Stimulated activated CD8-positive, alpha-beta memory T cell treated with anti-CD3 and anti-CD28 coated beads, Interleukin-7, amount 100 ng/mL, for 24 hours (primary cell): ENCODE data around the gene TEX261.
"Not testable (repeated sequence)": the region's sequence is repeated elsewhere in the genome, so short reads cannot be mapped to it uniquely, and the experiment has no call there.

Source experiments
- DNase-seq: peaks from one replicate; pipeline ENCODE4 v3.0.0-alpha.2; 2020; ENCODE audit warnings: low read depth

TEX261 gene

DNA sequence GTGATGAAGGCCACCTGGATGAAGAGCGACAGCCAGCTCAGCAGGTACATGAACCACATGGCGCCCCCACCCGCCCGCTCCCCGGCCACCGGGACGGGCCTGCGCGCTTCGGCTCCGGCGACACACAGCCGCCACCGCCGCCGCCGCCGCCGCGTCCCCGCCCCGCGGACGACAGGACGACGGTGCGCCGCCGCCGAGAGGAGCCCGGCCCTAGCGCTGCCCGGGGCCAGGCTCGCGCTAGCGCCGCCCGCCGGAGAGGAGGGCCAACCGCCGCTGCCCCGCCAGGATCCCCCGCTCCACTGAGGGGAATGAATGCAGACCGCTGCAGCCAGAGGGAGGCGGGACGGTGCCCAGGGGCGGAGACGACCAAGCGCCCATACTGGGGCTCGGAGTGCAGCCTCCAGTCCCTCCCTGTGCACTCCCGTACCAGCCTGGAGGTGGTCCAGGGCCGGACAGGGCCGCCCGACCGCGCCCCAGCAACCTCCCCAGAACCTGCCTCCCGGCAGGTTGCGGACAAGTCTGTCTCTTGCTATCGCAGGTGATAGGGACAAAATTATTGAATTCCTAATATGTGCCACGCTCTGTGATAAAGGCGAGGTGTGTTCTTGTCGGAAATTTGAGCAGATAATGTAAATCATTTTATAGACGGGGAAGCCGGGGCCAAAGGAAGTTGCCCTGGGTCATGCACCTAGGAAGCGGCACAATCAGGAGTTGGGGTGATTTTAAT, at the start of gene TEX261:
Gene TEX261 (minus strand): TSS at position 175 of the 727 bp plus-strand sequence. CDS start 116 bp downstream, at position 59.
- DNase-seq, result peak; percentile 77

- no peak for DNase-seq
These were observed 49.1 kb upstream of the TEX261 start for GRCh38 chr2:71043531-71044407.

DNA sequence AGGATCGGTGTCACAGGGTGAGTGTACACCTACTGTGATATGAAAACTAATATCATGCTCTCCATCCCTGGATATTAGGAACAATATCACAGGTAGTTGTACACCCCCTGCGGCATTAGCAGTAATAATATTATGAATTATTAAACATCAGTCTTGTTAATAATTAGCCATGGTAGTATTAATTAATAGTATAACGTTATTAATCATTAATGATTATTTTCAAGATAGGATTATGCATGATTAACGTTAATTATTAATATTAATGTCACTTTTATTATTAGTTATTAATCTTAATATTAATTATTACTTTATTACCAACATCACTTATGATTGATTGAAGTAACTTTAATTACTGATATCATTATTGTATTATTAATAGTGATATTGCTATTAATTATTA, 47.6 kb upstream of the TEX261 start:
- no peak for DNase-seq

GRCh38 chr2:71036296-71036695, 41.6 kb upstream of the TEX261 start:
- DNase-seq, result not testable (repeated sequence)

GRCh38 chr2:71023553-71024243, 29.0 kb upstream of the TEX261 start:
- peak; percentile 35 for DNase-seq

- not testable (repeated sequence) for DNase-seq
These were observed 26.7 kb upstream of the TEX261 start for GRCh38 chr2:71021394-71021793.

DNA sequence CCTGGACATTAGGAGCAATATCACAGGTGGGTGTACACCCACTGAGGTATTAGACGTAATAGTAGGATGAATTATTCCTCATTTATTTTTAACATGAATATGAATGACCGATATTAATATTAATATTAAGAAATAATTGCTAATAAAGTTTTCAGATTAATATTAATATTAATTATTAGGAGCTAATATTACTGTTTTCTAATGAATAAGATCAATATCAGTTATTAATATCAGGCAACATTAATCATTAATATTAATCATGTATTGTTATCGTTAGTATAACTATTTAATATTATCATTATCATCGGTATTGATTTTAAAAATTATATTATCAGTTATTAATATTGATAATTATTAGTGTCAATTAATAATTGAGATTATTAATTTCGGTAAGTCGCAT, 25.3 kb upstream of the TEX261 start:
- not testable (repeated sequence) for DNase-seq

DNA sequence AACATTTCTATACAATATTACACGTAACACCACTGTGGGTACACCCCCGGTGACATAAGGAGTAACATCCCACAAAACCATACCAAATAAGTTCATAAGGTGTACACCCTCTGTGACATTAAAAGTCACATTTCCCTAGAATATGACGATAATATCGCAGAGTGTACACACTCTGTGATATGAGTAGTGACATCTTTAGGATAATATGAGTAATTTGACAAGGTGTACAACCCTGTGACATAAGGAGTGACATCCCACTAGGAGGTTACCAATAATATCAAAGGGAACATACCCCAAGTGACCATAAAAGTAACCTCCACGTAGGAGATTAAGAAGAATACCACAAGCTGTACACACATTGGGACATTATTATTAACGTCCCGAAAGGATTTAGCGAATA, 24.0 kb upstream of the TEX261 start:
- no peak for DNase-seq

DNA sequence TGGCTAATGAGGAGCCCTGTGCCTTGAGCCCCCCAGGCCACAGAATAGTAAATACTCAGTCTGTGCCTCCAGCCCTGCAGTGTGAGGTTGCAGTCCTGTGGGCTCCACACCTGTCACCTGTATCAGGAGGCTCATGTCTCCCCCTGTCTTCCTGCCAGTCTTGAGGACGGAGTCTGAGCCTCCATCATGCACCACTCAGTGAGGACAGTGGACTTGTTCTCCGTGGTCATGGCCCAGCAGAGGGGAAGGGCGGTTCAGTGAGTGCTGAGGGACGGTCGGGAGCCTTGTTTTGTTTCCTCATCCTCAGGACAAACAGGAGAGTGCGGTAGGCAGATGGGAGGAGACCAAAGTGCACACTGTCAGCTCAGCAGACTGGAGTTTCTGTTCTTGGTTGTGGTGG, 17.1 kb upstream of the TEX261 start:
- not testable (repeated sequence) for DNase-seq

DNA sequence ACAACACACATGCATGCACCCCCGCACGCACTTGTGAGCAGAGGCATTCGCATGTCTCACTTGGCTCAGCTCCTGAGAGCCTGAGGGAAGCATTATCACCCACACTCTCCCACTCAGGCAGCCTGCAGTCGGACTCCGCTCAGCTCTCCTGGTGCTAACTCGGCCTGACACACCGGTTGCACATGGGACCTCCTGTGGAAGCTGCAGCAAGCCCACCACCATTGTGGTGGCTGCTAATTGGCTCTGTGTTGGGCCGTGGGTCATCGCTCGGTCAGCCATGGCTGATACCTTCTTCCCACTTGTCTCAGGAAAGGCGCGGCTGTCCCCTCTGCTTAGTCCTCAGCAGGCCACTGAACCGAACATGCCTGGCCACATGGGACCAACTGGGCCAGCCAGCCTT, 13.7 kb upstream of the TEX261 start:
- DNase-seq, result no peak

GRCh38 chr2:71006955-71007799, 12.5 kb upstream of the TEX261 start:
- no peak for DNase-seq

DNA sequence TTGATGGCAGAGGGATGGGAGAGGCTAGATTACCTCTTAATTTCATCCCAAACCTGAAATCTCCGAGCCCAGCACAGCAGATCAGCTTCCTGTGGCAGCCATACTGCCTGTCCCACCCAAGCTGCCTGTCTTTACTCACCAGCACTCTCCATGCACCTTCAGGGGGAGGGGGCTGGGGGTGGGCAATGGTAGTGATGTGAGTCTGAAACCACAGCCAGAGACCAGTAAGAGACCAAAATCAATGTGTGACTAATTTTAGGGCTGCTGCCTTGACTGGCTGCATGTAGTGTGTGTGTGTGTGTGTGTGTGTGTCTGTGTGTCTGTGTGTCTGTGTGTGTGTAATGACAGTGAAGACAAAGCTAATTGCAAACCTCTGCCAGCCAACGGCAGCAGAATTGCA, 11.7 kb upstream of the TEX261 start:
- DNase-seq, result no peak

DNA sequence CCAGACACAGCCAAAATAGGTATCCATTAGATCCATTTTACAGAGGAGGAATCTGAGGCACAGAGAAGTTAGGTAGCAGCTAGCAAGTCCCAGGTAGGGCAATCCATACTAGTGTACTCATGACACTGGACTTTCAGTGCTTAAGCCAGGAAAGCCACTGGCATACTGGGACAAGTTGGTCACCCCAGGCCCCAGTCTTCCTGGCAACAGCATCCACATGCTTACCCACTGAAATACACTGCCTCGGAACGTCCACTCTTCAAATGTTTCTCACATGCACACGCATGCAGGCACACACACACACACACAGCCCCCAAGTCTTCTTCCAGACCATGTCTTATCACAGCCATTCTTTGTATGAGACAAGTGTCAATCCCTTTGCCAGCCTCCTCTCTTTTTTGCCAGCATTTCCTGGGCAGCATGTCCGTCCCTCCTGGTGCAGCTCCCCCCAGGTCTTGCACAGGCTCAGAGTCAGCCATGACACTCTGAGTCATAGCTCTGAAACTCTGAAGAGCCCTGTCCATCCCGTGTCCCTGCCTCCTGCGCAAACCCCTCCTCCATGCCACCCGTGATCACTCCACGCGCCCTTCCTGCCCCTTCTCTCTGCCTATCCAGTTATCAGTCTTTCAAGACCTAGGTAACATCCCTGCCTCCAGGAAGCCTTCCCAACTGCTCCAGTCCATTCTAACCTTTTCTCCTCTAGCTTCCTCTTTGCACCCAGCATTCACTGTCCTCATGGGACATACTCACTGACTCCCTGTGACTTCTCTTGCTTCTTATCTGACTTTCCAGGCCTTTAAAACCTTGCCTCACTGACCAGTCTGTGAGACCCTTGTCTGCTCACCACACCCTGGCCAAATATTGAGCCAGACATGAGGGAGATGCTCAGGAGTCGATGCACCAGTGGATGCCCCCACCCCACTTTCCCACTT, 10.9 kb upstream of the TEX261 start:
- no peak for DNase-seq

- DNase-seq, result no peak
These were observed 10.2 kb upstream of the TEX261 start for GRCh38 chr2:71004857-71005256.

GRCh38 chr2:71003966-71004755, 9.5 kb upstream of the TEX261 start:
- no peak for DNase-seq

DNA sequence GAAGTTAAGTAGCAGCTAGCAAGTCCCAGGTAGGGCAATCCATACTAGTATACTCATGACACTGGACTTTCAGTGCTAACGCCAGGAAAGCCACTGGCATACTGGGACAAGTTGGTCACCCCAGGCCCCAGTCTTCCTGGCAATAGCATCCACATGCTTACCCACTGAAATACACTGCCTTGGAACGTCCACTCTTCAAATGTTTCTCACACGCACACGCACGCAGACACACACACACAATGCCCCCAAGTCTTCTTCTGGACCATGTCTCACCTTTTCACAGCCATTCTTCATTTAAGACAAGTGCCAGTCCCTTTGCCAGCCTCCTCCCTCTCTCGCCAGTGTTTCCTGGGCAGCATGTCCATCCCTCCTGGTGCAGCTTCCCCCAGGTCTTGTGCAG, 8.7 kb upstream of the TEX261 start:
- no peak for DNase-seq

- DNase-seq, result no peak
These were observed 7.4 kb upstream of the TEX261 start for GRCh38 chr2:71001981-71002570.

DNA sequence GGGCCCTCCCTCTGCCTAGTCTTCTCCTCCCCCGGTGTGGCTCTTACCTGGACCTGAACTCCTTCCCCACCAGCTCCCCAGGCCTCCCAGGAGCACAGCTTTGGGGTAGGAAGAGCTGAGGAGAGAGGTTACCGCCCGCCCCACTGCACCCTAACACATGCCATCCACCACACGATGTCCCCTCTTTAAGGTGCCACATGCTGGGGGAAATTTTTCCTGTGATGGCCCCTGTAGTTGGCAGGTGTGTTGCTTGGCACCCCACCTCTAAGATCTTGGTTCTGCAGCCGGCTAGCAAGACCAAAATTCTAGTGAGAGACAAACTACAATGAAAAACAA, 6.9 kb upstream of the TEX261 start:
- DNase-seq, result no peak

- peak; percentile 64 for DNase-seq
These were observed 6.3 kb upstream of the TEX261 start for GRCh38 chr2:71000780-71001591.
